ENCODE data around the gene PIGC. TPM values are rescaled to one million over a fixed set of nuclear protein-coding genes. Genes with fewer than 3 reads are reported as not detected.

Gene PIGC
- total and polyA plus RNA-seq, 10 of the 15 experiments (the other 5 are each of a cell fraction or from before 2014, with no cell fraction given): 11.0 to 37.3 (median 19.6) TPM

GRCh38 chr1:172393354-172393753, 50.5 kb downstream of the PIGC start:
- no peaks in the 10 kb centered on the region for H3K36me3 ChIP-seq (ENCODE audit: control insufficient read depth in 2 of 2, insufficient read depth in 2 of 2, low read length in 1 of 2)
- H3K4me1 ChIP-seq (ENCODE audit: control insufficient read depth, insufficient read depth, low read length): peaks cover 77% of the 10 kb centered on the region
- peak overlapping the region; percentile 98 for H3K27ac ChIP-seq (ENCODE audit: control insufficient read depth, insufficient read depth)
- H2AFZ ChIP-seq (ENCODE audit: control insufficient read depth, low read depth, low read length): no peak overlapping the region; the same call in 1 of the 2 replicates
- no TSS peak for BruUV-seq (replicated peaks)
- H3K9ac ChIP-seq (ENCODE audit: control insufficient read depth, insufficient read depth, low read length): peak overlapping the region; percentile 11; the same call in 1 of the 2 replicates
- H3K79me2 ChIP-seq (ENCODE audit: control insufficient read depth, insufficient read depth, low read length): no peaks in the 10 kb centered on the region
- no peaks in the 10 kb centered on the region; the same call in 2 of the 3 replicates for H3K9me3 ChIP-seq (replicated peaks; ENCODE audit: control insufficient read depth, insufficient read depth, low read length)
- H3K27me3 ChIP-seq (replicated peaks in 1 of 2; ENCODE audit: control insufficient read depth in 2 of 2, insufficient read depth in 2 of 2, low read length in 1 of 2): no peaks in the 10 kb centered on the region
- no peak for DNase-seq (ENCODE audit: low read depth, low spot score)
- 0% methylated on average over 5 of the region's 5 CpGs for WGBS (ENCODE audit: insufficient coverage, insufficient replicate concordance, low lambda C conversion rate, missing lambda C conversion rate)
- H4K20me1 ChIP-seq (ENCODE audit: control insufficient read depth, insufficient read depth): no peaks in the 10 kb centered on the region
- intact Hi-C loops (cut with micrococcal nuclease; ENCODE audit: unreplicated experiment) (no loop called here), in situ Hi-C loops (cut with MboI) (loop anchor here (5.0 kb wide), 2 partner anchors 51 to 211 kb away; no protein-coding TSS in a partner anchor)
- RAD21 ChIA-PET (ENCODE audit: unreplicated experiment): interaction anchor here (1.2 to 15.1 kb wide), 9 partner anchors 13 to 390 kb away, joined by 3 to 394 read pairs (median 26); no protein-coding TSS in a partner anchor
- no peak for FAIRE-seq
- peak overlapping the region; percentile 17 for H3K4me2 ChIP-seq (ENCODE audit: control insufficient read depth, insufficient read depth)
- SMC1A ChIA-PET (ENCODE audit: uncharacterized antibody, unreplicated experiment): interaction anchor here (0.6 to 16.5 kb wide), 9 partner anchors 14 to 303 kb away, joined by 3 to 458 read pairs (median 15); no protein-coding TSS in a partner anchor
- ATAC-seq: peak; percentile 57
- H3K4me3 ChIP-seq: no peak overlapping the region
- POLR2A ChIA-PET: interaction anchor here (0.9 to 8.1 kb wide), 7 partner anchors 9 to 139 kb away, joined by 3 to 73 read pairs (median 7); partner anchors contain the start of gene SUCO
- CTCF ChIA-PET: interaction anchor here (0.7 to 12.4 kb wide), 7 partner anchors 12 to 368 kb away, joined by 3 to 153 read pairs (median 16); no protein-coding TSS in a partner anchor
- TF ChIP-seq MXI1 (IDR thresholded peaks at IDR 0.05; ENCODE audit: low read depth, low read length): 0 out of 2 replicates have a peak, but pooled peaks have one; percentile 28
- TF ChIP-seq RB1 (IDR thresholded peaks at IDR 0.05; ENCODE audit: borderline replicate concordance): no peak
- TF ChIP-seq EP300 (IDR thresholded peaks at IDR 0.05; ENCODE audit: borderline replicate concordance in 1 of 2, control insufficient read depth in 1 of 2, low read depth in 2 of 2, low read length in 2 of 2): peak; percentile 45 to 60; a peak in 3 of 4 replicates
- TF ChIP-seq JUND (IDR thresholded peaks at IDR 0.05; ENCODE audit: low read depth, low read length): no peak
- peak; percentile 53; the same call in 1 of the 3 replicates for TF ChIP-seq POU2F2 (IDR thresholded peaks at IDR 0.05; ENCODE audit: borderline replicate concordance, low read depth, low read length)
- TF ChIP-seq SREBF2 (IDR thresholded peaks at IDR 0.05; ENCODE audit: low read length): no peak
- TF ChIP-seq PBX3 (IDR thresholded peaks at IDR 0.05; ENCODE audit: insufficient replicate concordance, low read depth, low read length): no peak
- TF ChIP-seq KDM1A (IDR thresholded peaks at IDR 0.05; ENCODE audit: borderline replicate concordance): no peak
- TF ChIP-seq HDGF (IDR thresholded peaks at IDR 0.05): no peak
- TF ChIP-seq POLR2AphosphoS5 (IDR thresholded peaks at IDR 0.05; ENCODE audit: low read length): peak; percentile 60
- TF ChIP-seq ZNF274 (IDR thresholded peaks at IDR 0.05; ENCODE audit: insufficient read depth, insufficient read length): no peak
- TF ChIP-seq ATF7 (IDR thresholded peaks at IDR 0.05; ENCODE audit: low read depth): peak; percentile 80
- TF ChIP-seq IRF5 (IDR thresholded peaks at IDR 0.05; ENCODE audit: borderline replicate concordance): no peak
- TF ChIP-seq CEBPB (IDR thresholded peaks at IDR 0.05; ENCODE audit: borderline replicate concordance in 1 of 2, low read depth in 2 of 2, low read length in 2 of 2): no peak
- no peak for TF ChIP-seq HDAC6 (IDR thresholded peaks at IDR 0.05; ENCODE audit: unreplicated experiment)
- no peak for TF ChIP-seq CBX5 (IDR thresholded peaks at IDR 0.05; ENCODE audit: low read depth)
- peak; percentile 60 for TF ChIP-seq RAD51 (IDR thresholded peaks at IDR 0.05)
- TF ChIP-seq USF1 (IDR thresholded peaks at IDR 0.05; ENCODE audit: borderline replicate concordance, extremely low read length, insufficient read depth, low read depth, low read length): no peak
- no peak for TF ChIP-seq SMAD5 (IDR thresholded peaks at IDR 0.05; ENCODE audit: low read depth)

Measured in GM12878 (cell line).